Dedifferentiated amniotic fluid mesenchymal stem cell (primary cell): Measurements from ENCODE around the gene PAAF1.
"Not testable (repeated sequence)": the region's sequence is repeated elsewhere in the genome, so short reads cannot be mapped to it uniquely, and the experiment has no call there.

Experiments
- DNase-seq: peaks from one replicate; pipeline ENCODE4 v3.0.0-alpha.2; 2016; ENCODE audit errors: extremely low spot score

PAAF1 gene

GRCh38 chr11:73880449-73880848 is 3.6 kb downstream of the PAAF1 start:
- not testable (repeated sequence) for DNase-seq

GRCh38 chr11:73883856-73884255 is 7.1 kb downstream of the PAAF1 start:
- no peak for DNase-seq

GRCh38 chr11:73888244-73888643 is 11.4 kb downstream of the PAAF1 start:
- no peak for DNase-seq

- no peak for DNase-seq
Measured at GRCh38 chr11:73889019-73889418, 12.2 kb downstream of the PAAF1 start.

- no peak for DNase-seq
Measured at GRCh38 chr11:73889536-73889935, 12.7 kb downstream of the PAAF1 start.

GRCh38 chr11:73893041-73893440 is 16.2 kb downstream of the PAAF1 start:
- no peak for DNase-seq

- no peak for DNase-seq
Measured at GRCh38 chr11:73894725-73895335, 18.0 kb downstream of the PAAF1 start.

GRCh38 chr11:73902303-73902702 is 25.5 kb downstream of the PAAF1 start:
- DNase-seq, result no peak

- DNase-seq, result no peak
Measured at GRCh38 chr11:73907191-73907590, 30.4 kb downstream of the PAAF1 start.

GRCh38 chr11:73912026-73912425 is 35.2 kb downstream of the PAAF1 start:
- DNase-seq, result no peak

GRCh38 chr11:73913472-73913871 is 36.7 kb downstream of the PAAF1 start:
- DNase-seq, result no peak

GRCh38 chr11:73914284-73914683 is 37.5 kb downstream of the PAAF1 start:
- DNase-seq, result no peak

- DNase-seq, result no peak
Measured at GRCh38 chr11:73916435-73916834, 39.6 kb downstream of the PAAF1 start.

GRCh38 chr11:73921180-73921579 is 44.4 kb downstream of the PAAF1 start:
- no peak for DNase-seq

- DNase-seq, result no peak
Measured at GRCh38 chr11:73929388-73929787, 52.6 kb downstream of the PAAF1 start.

GRCh38 chr11:73931039-73931645 is 54.3 kb downstream of the PAAF1 start:
- DNase-seq, result peak; percentile 39

GRCh38 chr11:73931951-73932350 is 55.2 kb downstream of the PAAF1 start:
- no peak for DNase-seq

GRCh38 chr11:73932781-73933180 is 56.0 kb downstream of the PAAF1 start:
- no peak for DNase-seq

- DNase-seq, result not testable (repeated sequence)
Measured at GRCh38 chr11:73936047-73936446, 59.2 kb downstream of the PAAF1 start.

GRCh38 chr11:73939096-73939495 is 62.3 kb downstream of the PAAF1 start:
- no peak for DNase-seq

- no peak for DNase-seq
Measured at GRCh38 chr11:73940801-73941570, 64.2 kb downstream of the PAAF1 start.

- no peak for DNase-seq
Measured at GRCh38 chr11:73942010-73942409, 65.2 kb downstream of the PAAF1 start.

GRCh38 chr11:73944085-73944484 is 67.3 kb downstream of the PAAF1 start:
- DNase-seq, result no peak
